K562 (cell line): Measurements from ENCODE around the gene RSRC1. TPM values are rescaled to one million over a fixed set of nuclear protein-coding genes. Genes with fewer than 3 reads are reported as not detected.
A peak's percentile ranks its signal among the peaks of the same experiment; 100 is the strongest.

Experiments
- ATAC-seq: fragments of 200-7000 bp; cut with Tn5 transposase; 3 replicates; pipeline ENCODE4 v1.9.1; 2020; ENCODE audit warnings: moderate library complexity
- BruUV-seq: library from RNA; stranded (reverse); fragments of 400-500 nt; replicated peaks from 2 replicates; lab custom pipeline; 2021; lab: Mats Ljungman, UMichigan
- CTCF ChIA-PET: fragments of 300-600 bp; formaldehyde crosslinking; extraction: SDS; loops from one replicate; lab custom pipeline; 2021; ENCODE audit warnings: low intra/inter-chr PET ratio; lab: Yijun Ruan, JAX
- POLR2A ChIA-PET: fragments of 300-600, 350-650 bp; sonication (Branson Sonifier 250); formaldehyde crosslinking; extraction: SDS; loops from one replicate; lab custom pipeline; 2021; ENCODE audit warnings: antibody characterized with exemption, inconsistent platforms; lab: Yijun Ruan, JAX
- DNase-seq, 4 experiments: peaks; one replicate each; pipeline versions ENCODE4 v3.0.0 to v3.0.0-alpha.2; 2011 to 2018; ENCODE audit warnings: low spot score in 3 of 4, mixed read lengths in 3 of 4; ENCODE audit errors: extremely low read depth in 1 of 4
- FAIRE-seq: peaks from 2 replicates; lab custom pipeline; 2011; peaks lifted over from hg19 to GRCh38; lab: Jason Lieb, UNC
- H2AFZ ChIP-seq: 2 replicates; pipeline ENCODE4 v1.6.0; 2011; ENCODE audit warnings: low read depth, low read length, control low read depth, inconsistent platforms
- H3K27ac ChIP-seq: fragments of 200-600 bp; 3 replicates; pipeline ENCODE4 v1.8.0; 2011; ENCODE audit warnings: low read depth, mild to moderate bottlenecking, control low read depth, inconsistent platforms, low read length, moderate library complexity, mixed read lengths; ENCODE audit errors: extremely low read depth
- H3K27me3 ChIP-seq, 2 experiments: fragments of 300-600 bp in 1 of 2; 2 replicates in 1 of 2; 3 replicates in 1 of 2; pipeline versions ENCODE4 v1.6.0 to v1.8.0; 2011; ENCODE audit warnings: inconsistent platforms in 2 of 2, low read length in 2 of 2, mild to moderate bottlenecking in 1 of 2, mixed read lengths in 1 of 2, moderate library complexity in 1 of 2; ENCODE audit not compliant: control insufficient read depth in 2 of 2, insufficient read depth in 2 of 2
- H3K36me3 ChIP-seq: fragments of 300-600 bp; 3 replicates; pipeline ENCODE4 v1.8.0; 2011; ENCODE audit warnings: mild to moderate bottlenecking, low read length, inconsistent platforms; ENCODE audit not compliant: control insufficient read depth, insufficient read depth
- H3K4me1 ChIP-seq, 2 experiments: fragments of 200-600 bp in 1 of 2; replicated peaks in 1 of 2; 2 replicates in 1 of 2; 3 replicates in 1 of 2; pipeline versions ENCODE4 v1.5.1 to v1.8.0; 2011; ENCODE audit warnings: inconsistent platforms in 2 of 2, low read length in 2 of 2, mild to moderate bottlenecking in 1 of 2, mixed read lengths in 1 of 2, moderate library complexity in 1 of 2; ENCODE audit not compliant: control insufficient read depth in 2 of 2, insufficient read depth in 2 of 2
- H3K4me2 ChIP-seq: 2 replicates; pipeline ENCODE4 v1.6.1; 2011; ENCODE audit warnings: low read length, control low read depth, inconsistent platforms, mixed read lengths; ENCODE audit not compliant: insufficient read depth
- H3K4me3 ChIP-seq: fragments of 200-600 bp; sonication (generic), shearing (Covaris generic); 2 replicates; pipeline ENCODE4 v1.5.1; 2016; ENCODE audit warnings: control low read depth, inconsistent platforms
- H3K79me2 ChIP-seq: fragments of 200-600 bp; 3 replicates; pipeline ENCODE4 v1.8.0; 2011; ENCODE audit warnings: low read length, inconsistent platforms; ENCODE audit not compliant: control insufficient read depth, insufficient read depth
- H3K9ac ChIP-seq, 2 experiments: 2 replicates each; pipeline versions ENCODE4 v1.6.0 to v1.6.1; 2011; ENCODE audit warnings: low read depth in 2 of 2, low read length in 2 of 2, control low read depth in 1 of 2, inconsistent platforms in 1 of 2, mild to moderate bottlenecking in 1 of 2, mixed read lengths in 1 of 2; ENCODE audit not compliant: insufficient read depth in 1 of 2
- H3K9me1 ChIP-seq: one replicate; pipeline ENCODE4 v1.6.0; 2011; ENCODE audit warnings: inconsistent platforms, mild to moderate bottlenecking, low read length, moderate library complexity; ENCODE audit not compliant: control insufficient read depth, insufficient read depth
- H3K9me3 ChIP-seq: replicated peaks from 2 replicates; pipeline ENCODE4 v1.5.1; 2011; ENCODE audit warnings: low read depth, low read length, inconsistent platforms; ENCODE audit not compliant: control insufficient read depth, insufficient read depth
- H4K20me1 ChIP-seq: replicated peaks from 2 replicates; pipeline ENCODE4 v1.6.1; 2011; ENCODE audit warnings: low read length, inconsistent platforms, mixed read lengths; ENCODE audit not compliant: control insufficient read depth, insufficient read depth
- ARID3A ChIP-seq: IDR thresholded peaks from 2 replicates; pipeline ENCODE4 v1.6.1; 2012; ENCODE audit warnings: low read depth, low read length, improper control_type of control experiment, borderline replicate concordance
- C11orf30 ChIP-seq: fragments of 450-650 bp; IDR thresholded peaks from 2 replicates; pipeline ENCODE4 v1.6.1; 2016; ENCODE audit warnings: low read depth, mild to moderate bottlenecking
- CBFA2T3 ChIP-seq: fragments of 450-650 bp; IDR thresholded peaks from 2 replicates; pipeline ENCODE4 v1.6.1; 2017
- CBX3 ChIP-seq, 2 experiments: IDR thresholded peaks; 1 replicate in 1 of 2; 2 replicates in 1 of 2; pipeline ENCODE4 v1.6.1; 2012; ENCODE audit warnings: inconsistent platforms in 2 of 2, low read length in 2 of 2, borderline replicate concordance in 1 of 2, control low read depth in 1 of 2
- CBX5 ChIP-seq: IDR thresholded peaks from 2 replicates; pipeline ENCODE4 v1.6.1; 2014; ENCODE audit warnings: low read depth, borderline replicate concordance
- HDGF ChIP-seq: fragments of 450-650 bp; IDR thresholded peaks from 2 replicates; pipeline ENCODE4 v1.6.1; 2016
- MLLT1 ChIP-seq, 2 experiments: fragments of 450-650 bp; IDR thresholded peaks; 2 replicates each; pipeline ENCODE4 v1.6.1; 2016
- NFIC ChIP-seq: fragments of 450-650 bp; IDR thresholded peaks from 2 replicates; pipeline ENCODE4 v1.6.1; 2017; ENCODE audit warnings: mild to moderate bottlenecking, inconsistent platforms
- TAL1 ChIP-seq: fragments of 450-650 bp; IDR thresholded peaks from 2 replicates; pipeline ENCODE4 v1.6.1; 2016; ENCODE audit warnings: mild to moderate bottlenecking
- TCF7L2 ChIP-seq: fragments of 150-350 bp; IDR thresholded peaks from 2 replicates; pipeline ENCODE4 v1.6.1; 2016; ENCODE audit warnings: low read depth, mild to moderate bottlenecking, low read length, moderate library complexity
- ZKSCAN1 ChIP-seq: fragments of 150-350 bp; IDR thresholded peaks from 2 replicates; pipeline ENCODE4 v1.6.1; 2016; ENCODE audit warnings: low read depth, low read length
- ZNF347 ChIP-seq: fragments of 450-650 bp; formaldehyde crosslinking; IDR thresholded peaks from 2 replicates; pipeline ENCODE4 v1.4.0; 2020; ENCODE audit warnings: low read depth, mild to moderate bottlenecking, moderate library complexity
- WGBS: fragments of 100-300 bp; shearing (Covaris generic); methylation state at CpG from one replicate; pipeline ENCODE4 v1.1.6; 2016; ENCODE audit warnings: low coverage, mixed read lengths; ENCODE audit not compliant: insufficient coverage; ENCODE audit errors: missing lambda C conversion rate; 5-methylcytosine and 5-hydroxymethylcytosine counted together
- in situ Hi-C: fragments of 300-500 bp; cut with MboI; formaldehyde crosslinking; loops from 4 replicates; pipeline ENCODE4 v1.15.0; 2018; ENCODE audit warnings: inconsistent platforms, mixed read lengths
- intact Hi-C: fragments of 100-400 bp; cut with micrococcal nuclease; formaldehyde crosslinking; loops from 2 replicates; pipeline ENCODE4 v1.14.2; 2022
- polyA plus RNA-seq, 8 experiments: library from polyadenylated mRNA; depleted of rRNA in 4 of 8; stranded (reverse) in 5 of 8; unstranded in 3 of 8; fragments of >200 nt; fragmentation: Nextera tagmentation in 2 of 8; fragmentation: Illumina TruSeq in 1 of 8; extraction: Ambion mirVana in 2 of 8; extraction: Trizol in 1 of 8; gene quantifications; 2 replicates each; pipeline versions ENCODE4 v1.2.1 to v1.2.3, GENCODE V29; 2011 to 2014; ENCODE audit warnings: inconsistent platforms in 1 of 8, missing spikeins in 1 of 8
- total RNA-seq, 7 experiments: library from RNA; depleted of rRNA in 6 of 7; stranded (reverse); fragments of >200 nt in 6 of 7; fragmentation: Illumina TruSeq in 2 of 7; extraction: Trizol in 2 of 7; gene quantifications; 2 replicates each; pipeline versions ENCODE4 v1.2.1 to v1.2.3, GENCODE V29; 2011 to 2021; ENCODE audit warnings: low replicate concordance in 1 of 7

Gene RSRC1
- total and polyA plus RNA-seq, 9 of the 15 experiments (the other 6 are each of a cell fraction or from before 2014, with no cell fraction given), result 19.3 to 128 (median 75.5) TPM

- no peak overlapping the region for H2AFZ ChIP-seq
- intact Hi-C loops, result no loop called here
- ChIA-PET CTCF (no interaction called here), POLR2A (no interaction called here)
- no peaks in the 10 kb centered on the region for H4K20me1 ChIP-seq
- H3K9me1 ChIP-seq, result no peaks in the 10 kb centered on the region
- no peak overlapping the region for H3K4me3 ChIP-seq
- no TSS peak for BruUV-seq
- no peaks in the 10 kb centered on the region for H3K4me1 ChIP-seq
- FAIRE-seq (no peak), ATAC-seq (no peak), DNase-seq (no peak)
- peaks cover 7% of the 10 kb centered on the region; the same call in 1 of the 3 replicates for H3K79me2 ChIP-seq
- H3K4me2 ChIP-seq, result no peak overlapping the region
- H3K36me3 ChIP-seq, result no peaks in the 10 kb centered on the region
- H3K27ac ChIP-seq, result no peak overlapping the region
- H3K9ac ChIP-seq, result no peak overlapping the region
- H3K27me3 ChIP-seq, result no peaks in the 10 kb centered on the region
- in situ Hi-C loops, result no loop called here
- no peak for TF ChIP-seq C11orf30
- no peak for TF ChIP-seq ARID3A
- no peak for TF ChIP-seq ZNF347 (CRISPR knock-in tag)
- no peak for TF ChIP-seq ZKSCAN1
- TF ChIP-seq, all 486 proteins: peak for 0
- H3K9me3 ChIP-seq, result peaks cover 10% of the 10 kb centered on the region
Measured at GRCh38 chr3:158264894-158265293, 155.0 kb downstream of the RSRC1 start.

GRCh38 chr3:158267015-158267414 lies 157.1 kb downstream of the RSRC1 start:
- peaks cover 10% of the 10 kb centered on the region for H3K9me3 ChIP-seq
- H3K9me1 ChIP-seq, result no peaks in the 10 kb centered on the region
- no peaks in the 10 kb centered on the region for H3K4me1 ChIP-seq
- H3K4me3 ChIP-seq, result no peak overlapping the region
- no peaks in the 10 kb centered on the region for H4K20me1 ChIP-seq
- DNase-seq (peak in 1 of 4 experiments; percentile 18), ATAC-seq (no peak), FAIRE-seq (no peak)
- no peaks in the 10 kb centered on the region for H3K27me3 ChIP-seq
- H2AFZ ChIP-seq, result no peak overlapping the region
- H3K79me2 ChIP-seq, result peaks cover 7% of the 10 kb centered on the region; the same call in 1 of the 3 replicates
- H3K4me2 ChIP-seq, result no peak overlapping the region
- H3K36me3 ChIP-seq, result no peaks in the 10 kb centered on the region
- in situ Hi-C loops (no loop called here), intact Hi-C loops (no loop called here)
- BruUV-seq, result no TSS peak
- CTCF ChIA-PET, result no interaction called here
- H3K9ac ChIP-seq, result no peak overlapping the region
- POLR2A ChIA-PET, result interaction anchor here (0.6 kb wide), 1 partner anchor 11 kb away, joined by 3 read pairs; no protein-coding TSS in a partner anchor
- no peak overlapping the region for H3K27ac ChIP-seq
- WGBS, result 27% methylated on average over 1 of the region's 1 CpG
- TF ChIP-seq CBFA2T3, result peak; percentile 44; the same call in 1 of the 2 replicates
- peak; percentile 84 for TF ChIP-seq NFIC
- peak; percentile 83 for TF ChIP-seq CBX5
- peak; percentile 32; the same call in 1 of the 2 replicates for TF ChIP-seq TAL1
- no peak for TF ChIP-seq HDGF
- peak in 1 of 2 experiments; percentile 97; a peak in 2 of 3 replicates for TF ChIP-seq CBX3 (IDR thresholded peaks at IDR 0.05; ENCODE audit: borderline replicate concordance in 1 of 2, low read length in 2 of 2)
- TF ChIP-seq MLLT1 (IDR thresholded peaks at IDR 0.05), result no peak
- no peak for TF ChIP-seq TCF7L2
